SK-N-SH (cell line): Measurements from ENCODE around the gene KRTAP9-9. TPM values are rescaled to one million over a fixed set of nuclear protein-coding genes. Genes with fewer than 3 reads are reported as not detected.
"Not testable (repeated sequence)": the region's sequence is repeated elsewhere in the genome, so short reads cannot be mapped to it uniquely, and the experiment has no call there.

Experiments used
- CTCF ChIA-PET: fragments of 300-600, 350-600 bp; formaldehyde crosslinking; extraction: SDS; loops from one replicate; lab custom pipeline; 2021; lab: Yijun Ruan, JAX
- POLR2A ChIA-PET: fragments of 350-600 bp; sonication (Branson Sonifier 250); formaldehyde crosslinking; extraction: SDS; loops from one replicate; lab custom pipeline; 2020; ENCODE audit warnings: antibody characterized with exemption, inconsistent platforms; lab: Yijun Ruan, JAX
- DNase-seq: peaks from one replicate; pipeline ENCODE4 v3.0.0; 2012
- H2AFZ ChIP-seq: fragments of 200-600 bp; sonication (generic); 2 replicates; pipeline ENCODE4 v1.8.1; 2016; ENCODE audit warnings: antibody characterized with exemption, mild to moderate bottlenecking, low read depth
- H3F3A ChIP-seq: fragments of 200-600 bp; sonication (generic); replicated peaks from 2 replicates; pipeline ENCODE3; 2016; ENCODE audit warnings: antibody characterized with exemption, mild to moderate bottlenecking; ENCODE audit not compliant: insufficient read depth
- H3K27ac ChIP-seq, 2 experiments: fragments of 200-500 bp in 1 of 2; fragments of 200-600 bp in 1 of 2; sonication (Bioruptor generic) in 1 of 2; sonication (generic), shearing (Covaris generic) in 1 of 2; 2 replicates each; pipeline versions ENCODE4 v1.5.1 to v1.6.1; 2014 to 2016; ENCODE audit warnings: low read depth in 2 of 2, inconsistent platforms in 1 of 2, low read length in 1 of 2, mild to moderate bottlenecking in 1 of 2, mixed read lengths in 1 of 2
- H3K27me3 ChIP-seq: fragments of 200-600 bp; sonication (generic), shearing (Covaris generic); 2 replicates; pipeline ENCODE4 v1.6.1; 2016; ENCODE audit warnings: mixed run types; ENCODE audit not compliant: insufficient read depth
- H3K36me3 ChIP-seq, 2 experiments: fragments of 200-500 bp in 1 of 2; fragments of 200-600 bp in 1 of 2; sonication (Bioruptor generic) in 1 of 2; sonication (generic) in 1 of 2; replicated peaks in 1 of 2; 2 replicates each; pipeline versions ENCODE3 to v1.5.1; 2014 to 2016; ENCODE audit warnings: low read length in 1 of 2, mild to moderate bottlenecking in 1 of 2; ENCODE audit not compliant: insufficient read depth in 2 of 2, control insufficient read depth in 1 of 2
- H3K4me1 ChIP-seq, 2 experiments: fragments of 200-500 bp in 1 of 2; fragments of 200-600 bp in 1 of 2; sonication (Bioruptor generic) in 1 of 2; sonication (generic), shearing (Covaris generic) in 1 of 2; 2 replicates each; pipeline versions ENCODE4 v1.5.1 to v1.6.1; 2014 to 2016; ENCODE audit warnings: low read depth in 1 of 2, low read length in 1 of 2, mixed run types in 1 of 2; ENCODE audit not compliant: insufficient read depth in 2 of 2, control insufficient read depth in 1 of 2
- H3K4me2 ChIP-seq: fragments of 200-600 bp; sonication (generic), shearing (Covaris generic); 2 replicates; pipeline ENCODE4 v1.6.1; 2017; ENCODE audit warnings: mixed run types
- H3K4me3 ChIP-seq, 2 experiments: fragments of 200-500 bp in 1 of 2; fragments of 200-600 bp in 1 of 2; sonication (Bioruptor generic) in 1 of 2; sonication (generic), shearing (Covaris generic) in 1 of 2; 2 replicates each; pipeline versions ENCODE4 v1.5.1 to v1.8.1; 2014 to 2016; ENCODE audit warnings: low read depth in 2 of 2, inconsistent platforms in 1 of 2, low read length in 1 of 2, mild to moderate bottlenecking in 1 of 2, mixed read lengths in 1 of 2, moderate library complexity in 1 of 2
- H3K79me2 ChIP-seq: fragments of 200-600 bp; sonication (generic); 2 replicates; pipeline ENCODE4 v1.8.1; 2017; ENCODE audit warnings: mild to moderate bottlenecking; ENCODE audit not compliant: insufficient read depth
- H3K9ac ChIP-seq: fragments of 200-600 bp; sonication (generic); 2 replicates; pipeline ENCODE4 v1.6.1; 2017; ENCODE audit warnings: mixed run types
- H3K9me2 ChIP-seq: fragments of 200-600 bp; sonication (generic); 2 replicates; pipeline ENCODE4 v1.6.1; 2017; ENCODE audit warnings: mixed run types
- H3K9me3 ChIP-seq: fragments of 200-600 bp; sonication (generic); 2 replicates; pipeline ENCODE4 v1.6.1; 2017; ENCODE audit warnings: mixed run types, mild to moderate bottlenecking, moderate library complexity
- H4K20me1 ChIP-seq: fragments of 200-600 bp; sonication (generic); 2 replicates; pipeline ENCODE4 v1.6.1; 2017; ENCODE audit warnings: mild to moderate bottlenecking, mixed run types; ENCODE audit not compliant: insufficient read depth
- ELF1 ChIP-seq: IDR thresholded peaks from 2 replicates; pipeline ENCODE4 v1.4.0; 2012
- EP300 ChIP-seq, 2 experiments: IDR thresholded peaks; 2 replicates each; pipeline versions ENCODE4 v1.4.0 to v1.6.1; 2012; ENCODE audit warnings: borderline replicate concordance in 1 of 2, low read depth in 1 of 2, low read length in 1 of 2
- EZH2phosphoT487 ChIP-seq: fragments of 200-600 bp; sonication (generic); IDR thresholded peaks from 2 replicates; pipeline ENCODE4 v1.6.1; 2017; ENCODE audit warnings: low read depth, mixed run types, mild to moderate bottlenecking, antibody characterized with exemption, moderate library complexity, borderline replicate concordance
- FOXM1 ChIP-seq: IDR thresholded peaks from 2 replicates; pipeline ENCODE4 v1.4.0; 2012; ENCODE audit warnings: low read depth, mild to moderate bottlenecking
- GATA2 ChIP-seq: sonication (generic); formaldehyde crosslinking; IDR thresholded peaks from 2 replicates; pipeline ENCODE4 v1.5.0; 2020; ENCODE audit warnings: mild to moderate bottlenecking, missing genetic modification reagents
- MEF2A ChIP-seq: IDR thresholded peaks from 2 replicates; pipeline ENCODE4 v1.4.0; 2012; ENCODE audit warnings: low read depth, borderline replicate concordance
- RXRA ChIP-seq: IDR thresholded peaks from 2 replicates; pipeline ENCODE4 v1.4.0; 2012; ENCODE audit warnings: low read depth, mild to moderate bottlenecking, borderline replicate concordance
- SIN3A ChIP-seq: IDR thresholded peaks from 2 replicates; pipeline ENCODE4 v1.6.1; 2012; ENCODE audit warnings: low read depth, mild to moderate bottlenecking, low read length, moderate library complexity, borderline replicate concordance
- TAF1 ChIP-seq: IDR thresholded peaks from 2 replicates; pipeline ENCODE4 v1.6.1; 2012; ENCODE audit warnings: low read depth, mild to moderate bottlenecking, low read length, moderate library complexity, borderline replicate concordance
- USF1 ChIP-seq: IDR thresholded peaks from 2 replicates; pipeline ENCODE4 v1.4.0; 2012; ENCODE audit warnings: low read depth, borderline replicate concordance
- ZBTB33 ChIP-seq: IDR thresholded peaks from 2 replicates; pipeline ENCODE4 v1.4.0; 2012; ENCODE audit warnings: low read depth, borderline replicate concordance
- WGBS: methylation state at CpG from one replicate; pipeline ENCODE4 v1.1.6; 2017; ENCODE audit warnings: low lambda C conversion rate; 5-methylcytosine and 5-hydroxymethylcytosine counted together
- polyA plus RNA-seq, 3 experiments: library from polyadenylated mRNA; depleted of rRNA; stranded (reverse); fragments of >200 nt; gene quantifications; 2 replicates each; pipeline ENCODE4 v1.2.3, GENCODE V29; 2012

Gene KRTAP9-9
- polyA plus RNA-seq, 1 of the 3 experiments (the other 2 are of a cell fraction) = not detected

DNA sequence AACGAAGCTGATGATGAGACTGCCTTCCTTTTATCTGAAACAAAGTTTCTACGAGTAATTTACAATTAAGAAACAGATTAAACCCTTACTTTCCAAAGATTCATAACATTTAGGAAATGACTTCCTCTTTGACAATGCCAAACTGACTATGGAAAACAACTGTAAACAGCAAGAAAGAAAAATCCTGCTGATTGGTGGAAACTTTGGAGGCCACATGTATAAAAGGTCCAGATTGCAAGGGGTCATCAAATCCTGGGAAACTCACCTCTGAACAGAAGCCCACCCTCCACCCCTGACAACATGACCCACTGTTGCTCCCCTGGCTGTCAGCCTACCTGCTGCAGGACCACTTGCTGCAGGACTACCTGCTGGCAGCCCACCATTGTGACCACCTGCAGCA, 9.9 kb downstream of the KRTAP9-9 start, which contains the start of gene KRTAP9-6:
KRTAP9-6 (plus strand) TSS at position 301 of the 400 bp plus-strand sequence; CDS start at position 301, 0 bp downstream.
- Histone ChIP-seq H2AFZ (no peak within 1 kb of the TSS), H3K27ac (no peak within 1 kb of the TSS), H3K27me3 (peaks cover 8% of the 10 kb centered on the region; the same call in 1 of the 2 replicates), H3K36me3 (no peaks in the 10 kb centered on the region), H3F3A (no peaks in the 10 kb centered on the region), H3K79me2 (no peaks in the 10 kb centered on the region), H4K20me1 (no peaks in the 10 kb centered on the region), H3K4me2 (no peak within 1 kb of the TSS), H3K4me3 (no peak within 1 kb of the TSS), H3K9me2 (no peaks in the 10 kb centered on the region), H3K9ac (no peak within 1 kb of the TSS), H3K9me3 (no peaks in the 10 kb centered on the region), H3K4me1 (no peaks in the 10 kb centered on the region)
- CTCF ChIA-PET = no interaction called here
- POLR2A ChIA-PET = no interaction called here
- WGBS = 5% methylated on average over 2 of the region's 2 CpGs
- no peak for TF ChIP-seq TAF1
- no peak for TF ChIP-seq EP300 (IDR thresholded peaks at IDR 0.05; ENCODE audit: borderline replicate concordance in 1 of 2, low read depth in 1 of 2, low read length in 1 of 2)
- TF ChIP-seq EZH2phosphoT487 = no peak
- TF ChIP-seq USF1 = no peak
- TF ChIP-seq FOXM1 = no peak
- no peak for TF ChIP-seq ELF1
- no peak for TF ChIP-seq RXRA
- no peak for TF ChIP-seq SIN3A
- no peak for TF ChIP-seq MEF2A
- TF ChIP-seq ZBTB33 = no peak
- no peak for DNase-seq

GRCh38 chr17:41267711-41268110, 12.5 kb downstream of the KRTAP9-9 start:
- ChIA-PET POLR2A (no interaction called here), CTCF (no interaction called here)
- Histone ChIP-seq H3K4me3 (no peak overlapping the region), H3K9ac (no peak overlapping the region), H3K4me1 (no peaks in the 10 kb centered on the region), H3K9me3 (no peaks in the 10 kb centered on the region), H3K4me2 (no peak overlapping the region), H4K20me1 (no peaks in the 10 kb centered on the region), H2AFZ (no peak overlapping the region), H3K9me2 (no peaks in the 10 kb centered on the region), H3K36me3 (no peaks in the 10 kb centered on the region), H3K79me2 (no peaks in the 10 kb centered on the region), H3F3A (no peaks in the 10 kb centered on the region), H3K27me3 (peaks cover 4% of the 10 kb centered on the region; the same call in 1 of the 2 replicates), H3K27ac (no peak overlapping the region)
- DNase-seq = no peak
- no peak for TF ChIP-seq GATA2 (CRISPR knock-in tag)
- 61% methylated on average over 3 of the region's 3 CpGs for WGBS

- H3K36me3 ChIP-seq, H2AFZ ChIP-seq, H3K27me3 ChIP-seq, POLR2A ChIA-PET, H3K4me2 ChIP-seq, H3K4me1 ChIP-seq, CTCF ChIA-PET, DNase-seq, H3K9me2 ChIP-seq, H3F3A ChIP-seq, H3K9ac ChIP-seq, H3K27ac ChIP-seq, H4K20me1 ChIP-seq, H3K9me3 ChIP-seq, H3K4me3 ChIP-seq, H3K79me2 ChIP-seq: not testable (repeated sequence)
- no CpG with 5 or more reads among the region's 1 CpG for WGBS
Measured at GRCh38 chr17:41271323-41271722, 16.1 kb downstream of the KRTAP9-9 start.
